DND-41 (cell line): ENCODE measurements around the gene ABCF2.

ENCODE experiments used
- EZH2 ChIP-seq: IDR thresholded peaks from 3 replicates; pipeline ENCODE4 v1.6.1; 2012; ENCODE audit warnings: borderline replicate concordance, low read depth, mild to moderate bottlenecking, moderate library complexity, low read length, inconsistent platforms; ENCODE audit not compliant: severe bottlenecking
- TF ChIP-seq, protein P1 (sequence below): IDR thresholded peaks from 2 replicates; pipeline ENCODE4 v1.5.1; 2012; ENCODE audit warnings: borderline replicate concordance, low read length, moderate library complexity, mild to moderate bottlenecking; ENCODE audit not compliant: poor library complexity, severe bottlenecking; ENCODE audit errors: extremely low read depth

DNA sequence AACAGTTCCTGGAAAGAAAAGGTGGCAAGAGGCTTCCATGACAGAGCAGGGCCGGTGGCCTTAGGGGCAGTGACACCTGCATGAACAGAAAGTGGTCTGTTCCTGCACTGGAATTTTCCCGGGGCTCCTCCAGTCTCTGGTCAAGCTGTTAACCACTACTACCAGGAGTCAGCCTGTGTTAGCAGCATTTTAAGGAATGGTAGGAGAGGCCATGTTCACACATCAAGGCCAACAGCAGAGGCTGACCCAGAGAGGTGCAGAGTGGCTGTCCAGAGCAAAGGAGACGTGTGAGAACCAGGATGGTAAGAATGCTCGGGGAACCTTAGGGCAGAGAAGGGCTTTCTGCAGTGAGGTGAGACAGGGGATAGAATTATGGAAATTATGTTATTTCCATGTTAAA is 25.3 kb downstream of the ABCF2 start:
- TF ChIP-seq, protein P1, sequence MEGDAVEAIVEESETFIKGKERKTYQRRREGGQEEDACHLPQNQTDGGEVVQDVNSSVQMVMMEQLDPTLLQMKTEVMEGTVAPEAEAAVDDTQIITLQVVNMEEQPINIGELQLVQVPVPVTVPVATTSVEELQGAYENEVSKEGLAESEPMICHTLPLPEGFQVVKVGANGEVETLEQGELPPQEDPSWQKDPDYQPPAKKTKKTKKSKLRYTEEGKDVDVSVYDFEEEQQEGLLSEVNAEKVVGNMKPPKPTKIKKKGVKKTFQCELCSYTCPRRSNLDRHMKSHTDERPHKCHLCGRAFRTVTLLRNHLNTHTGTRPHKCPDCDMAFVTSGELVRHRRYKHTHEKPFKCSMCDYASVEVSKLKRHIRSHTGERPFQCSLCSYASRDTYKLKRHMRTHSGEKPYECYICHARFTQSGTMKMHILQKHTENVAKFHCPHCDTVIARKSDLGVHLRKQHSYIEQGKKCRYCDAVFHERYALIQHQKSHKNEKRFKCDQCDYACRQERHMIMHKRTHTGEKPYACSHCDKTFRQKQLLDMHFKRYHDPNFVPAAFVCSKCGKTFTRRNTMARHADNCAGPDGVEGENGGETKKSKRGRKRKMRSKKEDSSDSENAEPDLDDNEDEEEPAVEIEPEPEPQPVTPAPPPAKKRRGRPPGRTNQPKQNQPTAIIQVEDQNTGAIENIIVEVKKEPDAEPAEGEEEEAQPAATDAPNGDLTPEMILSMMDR, result no peak
- TF ChIP-seq EZH2, result no peak
